Motor neuron (in vitro differentiated cells): ENCODE results near the gene C6orf132. TPM values are rescaled to one million over a fixed set of nuclear protein-coding genes. Genes with fewer than 3 reads are reported as not detected.
A peak's percentile ranks its signal among the peaks of the same experiment; 100 is the strongest.

Experiments used
- ATAC-seq, 8 experiments: fragments of 200-7000 bp; cut with Tn5 transposase; replicated peaks in 6 of 8; 2 replicates each; pipeline ENCODE4 v1.8.0; 2021; ENCODE audit warnings: mild to moderate bottlenecking in 8 of 8, moderate library complexity in 8 of 8
- H3K27ac ChIP-seq, 2 donors: fragments of 250-450 bp; sonication (Bioruptor Pico); 2 replicates each; pipeline ENCODE4 v1.9.0; 2021; ENCODE audit warnings: antibody characterized with exemption in 2 of 2, mild to moderate bottlenecking in 2 of 2, moderate library complexity in 1 of 2
- H3K4me1 ChIP-seq, 2 donors: fragments of 250-450 bp; sonication (Bioruptor Pico); replicated peaks in 1 of 2; 2 replicates each; pipeline ENCODE4 v1.6.1; 2021; ENCODE audit warnings: antibody characterized with exemption in 2 of 2, mild to moderate bottlenecking in 2 of 2, moderate library complexity in 1 of 2
- H3K4me3 ChIP-seq, 5 donors: fragments of 250-450 bp; sonication (Bioruptor Pico); 2 replicates each; pipeline ENCODE4 v1.9.0; 2021; ENCODE audit warnings: antibody characterized with exemption in 5 of 5, mild to moderate bottlenecking in 5 of 5, moderate library complexity in 4 of 5
- WGBS, 10 experiments: fragments of 450-650 bp; shearing (Covaris generic); methylation state at CpG; one replicate each; pipeline ENCODE4 v1.0.0; 2022; 5-methylcytosine and 5-hydroxymethylcytosine counted together
- in situ Hi-C, 9 experiments: fragments of 400-800 bp; cut with MboI; loops; one replicate each; pipeline ENCODE4 v1.15.0; 2021; ENCODE audit warnings: low sequenced_read_pairs in 9 of 9, low pct_unique_long_range_greater_than_20kb in 2 of 9; ENCODE audit not compliant: unreplicated experiment in 9 of 9
- total RNA-seq, 8 experiments: library from RNA; unstranded; fragments of 300-600 nt; gene quantifications; 2 replicates each; pipeline versions ENCODE4 v1.2.3 to v1.2.4, GENCODE V29; 2022

C6orf132 gene
- total RNA-seq, 8 experiments from 2014 or later, result under 0.01 to 1.00 (median 0.25) TPM; not detected in 1

- no peak overlapping the region for H3K4me3 ChIP-seq
- H3K4me1 ChIP-seq, result no peaks in the 10 kb centered on the region
- no peak overlapping the region for H3K27ac ChIP-seq
- 87 to 100% (median 93%) methylated on average over 2 to 4 of the region's 5 CpGs; no CpG with 5 or more reads in 2 of the 10 experiments for WGBS, 10 experiments
- in situ Hi-C loops, result loop anchor here in 1 of 9 experiments (25.0 kb wide), 1 partner anchor 93 kb away; the partner anchor contains the start of gene GUCA1A
- no peak for ATAC-seq
These were observed 73.4 kb downstream of the C6orf132 start for GRCh38 chr6:42068872-42069522.

- H3K4me1 ChIP-seq, result no peaks in the 10 kb centered on the region
- no peak for ATAC-seq
- 86 to 100% (median 96%) methylated on average over 2 to 7 of the region's 7 CpGs; no CpG with 5 or more reads in 1 of the 10 experiments for WGBS, 10 experiments
- in situ Hi-C loops, result loop anchor here in 1 of 9 experiments (25.0 kb wide), 1 partner anchor 94 kb away; the partner anchor contains the start of gene GUCA1A
- no peak overlapping the region for H3K4me3 ChIP-seq
- H3K27ac ChIP-seq, result no peak overlapping the region
These were observed 74.2 kb downstream of the C6orf132 start for GRCh38 chr6:42068173-42068572.

GRCh38 chr6:42066156-42066675, 76.2 kb downstream of the C6orf132 start:
- H3K4me3 ChIP-seq, result no peak overlapping the region
- in situ Hi-C loops, result loop anchor here in 1 of 9 experiments (25.0 kb wide), 1 partner anchor 96 kb away; the partner anchor contains the start of gene GUCA1A
- no peaks in the 10 kb centered on the region for H3K4me1 ChIP-seq
- no peak overlapping the region for H3K27ac ChIP-seq
- no peak for ATAC-seq
- WGBS, 10 experiments, result 89 to 100% (median 92%) methylated on average over 4 to 11 of the region's 13 CpGs; no CpG with 5 or more reads in 4 of the 10 experiments

DNA sequence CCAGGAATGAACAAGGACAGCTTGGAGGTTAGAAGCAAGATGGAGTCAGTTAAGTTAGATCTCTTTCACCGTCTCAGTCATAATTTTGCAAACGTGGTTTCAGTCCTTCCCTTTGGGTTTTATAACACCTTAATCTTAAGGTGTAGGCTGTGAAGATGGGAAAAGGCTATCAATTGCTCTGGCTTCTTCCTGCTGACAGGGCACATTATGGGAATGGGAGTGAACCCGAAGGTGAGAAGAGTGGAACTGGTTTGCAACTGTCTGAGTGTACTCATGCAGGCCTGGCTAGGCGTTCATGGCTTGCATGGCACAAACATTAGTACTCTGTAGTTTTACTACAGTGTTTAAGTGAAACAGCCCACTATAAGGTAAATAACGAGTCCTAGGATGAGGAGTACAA, 82.7 kb downstream of the C6orf132 start:
- ATAC-seq, result no peak
- Histone ChIP-seq H3K4me1 (no peaks in the 10 kb centered on the region), H3K27ac (no peak overlapping the region), H3K4me3 (no peak overlapping the region)
- WGBS, 10 experiments, result 63 to 100% (median 93%) methylated on average over 1 to 5 of the region's 5 CpGs; no CpG with 5 or more reads in 1 of the 10 experiments
- in situ Hi-C loops, result loop anchor here in 1 of 9 experiments (25.0 kb wide), 1 partner anchor 103 kb away; the partner anchor contains the start of gene GUCA1A

GRCh38 chr6:42053601-42054000, 88.8 kb downstream of the C6orf132 start:
- in situ Hi-C loops, result loop anchor here in 1 of 9 experiments (25.0 kb wide), 1 partner anchor 109 kb away; the partner anchor contains the start of gene GUCA1A
- H3K4me3 ChIP-seq, result no peak overlapping the region
- peaks cover 2% of the 10 kb centered on the region in 2 donors for H3K4me1 ChIP-seq
- no peak overlapping the region for H3K27ac ChIP-seq
- no peak for ATAC-seq

DNA sequence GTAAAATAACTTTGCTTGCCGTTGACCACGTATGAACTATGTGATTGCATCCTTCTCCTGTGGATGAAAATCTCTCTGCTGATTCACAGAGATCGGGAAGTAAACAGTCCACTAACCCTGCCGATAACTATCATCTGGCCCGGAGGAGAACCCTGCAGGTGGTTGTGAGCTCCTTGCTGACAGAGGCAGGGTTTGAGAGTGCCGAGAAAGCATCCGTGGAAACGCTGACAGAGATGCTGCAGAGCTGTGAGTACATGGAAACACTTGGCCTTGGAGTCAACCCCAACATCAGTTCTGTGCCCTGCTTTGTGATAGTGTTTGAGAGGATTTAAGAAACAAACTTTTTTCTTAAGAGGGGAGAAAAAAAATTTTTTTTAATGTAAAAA, 91.2 kb downstream of the C6orf132 start:
- WGBS, 10 experiments, result 11 to 67% (median 33%) methylated on average over 2 to 8 of the region's 8 CpGs; no CpG with 5 or more reads in 1 of the 10 experiments

More for the DNA sequence above, 91.2 kb downstream of the C6orf132 start:
- in situ Hi-C loops, result loop anchor here in 1 of 9 experiments (25.0 kb wide), 1 partner anchor 111 kb away; the partner anchor contains the start of gene GUCA1A
- no peak overlapping the region for H3K27ac ChIP-seq
- peaks cover 2 to 4% of the 10 kb centered on the region in 2 donors for H3K4me1 ChIP-seq
- ATAC-seq, result no peak
- H3K4me3 ChIP-seq, result peak overlapping the region; percentile 57 to 90 (median 83)

Other genes with a start within 250 kb of the C6orf132 start
- 10 to 100 TPM in 4 of 8 experiments, 1 to 10 TPM in 4; 2.3 to 14.8 (median 9.6) TPM for gene USP49, start 247.2 kb downstream of the C6orf132 start, total RNA-seq
- 10 to 100 TPM; 12.4 to 24.3 (median 19.9) TPM for gene MED20, start 221.5 kb downstream of the C6orf132 start, total RNA-seq
- gene BYSL, start 221.1 kb downstream of the C6orf132 start, total RNA-seq, result 10 to 100 TPM in 7 of 8 experiments, 1 to 10 TPM in 1; 9.4 to 46.4 (median 17.8) TPM
- 10 to 100 TPM; 10.3 to 32.6 (median 19.0) TPM for gene CCND3, start 200.8 kb downstream of the C6orf132 start, total RNA-seq
- gene TAF8, start 92.1 kb downstream of the C6orf132 start, total RNA-seq, result 10 to 100 TPM in 3 of 8 experiments, 1 to 10 TPM in 5; 3.7 to 22.7 (median 8.9) TPM
- 1 to 10 TPM in 5 of 8 experiments, under 1 TPM in 2, not detected in 1; 0.25 to 4.2 (median 1.5) TPM for gene GUCA1A, start 30.7 kb upstream of the C6orf132 start, total RNA-seq
- 1 to 10 TPM in 7 of 8 experiments, under 1 TPM in 1; 0.63 to 4.5 (median 1.8) TPM for gene GUCA1B, start 52.3 kb upstream of the C6orf132 start, total RNA-seq
- 10 to 100 TPM; 19.6 to 52.8 (median 33.8) TPM for gene MRPS10, start 75.2 kb upstream of the C6orf132 start, total RNA-seq